Activated CD4-positive, alpha-beta T cell treated with anti-CD3 and anti-CD28 coated beads, Interleukin-2, amount 50 U/mL, for 16 hours (primary cell): ENCODE data around the gene COL23A1.

Source experiments
- DNase-seq: peaks from one replicate; pipeline ENCODE4 v3.0.0-alpha.2; 2020

COL23A1 gene

GRCh38 chr5:178551468-178551867 lies 38.7 kb downstream of the COL23A1 start:
- no peak for DNase-seq

GRCh38 chr5:178551059-178551458 lies 39.1 kb downstream of the COL23A1 start:
- peak; percentile 3 for DNase-seq

- no peak for DNase-seq
Measured at GRCh38 chr5:178548746-178549145, 41.4 kb downstream of the COL23A1 start.

- DNase-seq: no peak
Measured at GRCh38 chr5:178547753-178548415, 42.3 kb downstream of the COL23A1 start.

GRCh38 chr5:178547052-178547666 lies 43.0 kb downstream of the COL23A1 start:
- no peak for DNase-seq

- DNase-seq: no peak
Measured at GRCh38 chr5:178546675-178547033, 43.5 kb downstream of the COL23A1 start.

- no peak for DNase-seq
Measured at GRCh38 chr5:178545941-178546674, 44.1 kb downstream of the COL23A1 start.

GRCh38 chr5:178545176-178545575 lies 45.0 kb downstream of the COL23A1 start:
- no peak for DNase-seq

- no peak for DNase-seq
Measured at GRCh38 chr5:178544166-178544834, 45.9 kb downstream of the COL23A1 start.

GRCh38 chr5:178542455-178542854 lies 47.7 kb downstream of the COL23A1 start:
- DNase-seq: no peak

- no peak for DNase-seq
Measured at GRCh38 chr5:178540526-178540925, 49.7 kb downstream of the COL23A1 start.

GRCh38 chr5:178538741-178539229 lies 51.4 kb downstream of the COL23A1 start:
- no peak for DNase-seq

- DNase-seq: no peak
Measured at GRCh38 chr5:178537467-178538371, 52.5 kb downstream of the COL23A1 start.

- no peak for DNase-seq
Measured at GRCh38 chr5:178536541-178537466, 53.4 kb downstream of the COL23A1 start.

GRCh38 chr5:178535299-178536175 lies 54.7 kb downstream of the COL23A1 start:
- no peak for DNase-seq

- DNase-seq: no peak
Measured at GRCh38 chr5:178533136-178533535, 57.1 kb downstream of the COL23A1 start.

- DNase-seq: no peak
Measured at GRCh38 chr5:178532666-178533065, 57.5 kb downstream of the COL23A1 start.

- no peak for DNase-seq
Measured at GRCh38 chr5:178532236-178532635, 58.0 kb downstream of the COL23A1 start.

- no peak for DNase-seq
Measured at GRCh38 chr5:178531786-178532185, 58.4 kb downstream of the COL23A1 start.

- no peak for DNase-seq
Measured at GRCh38 chr5:178530526-178530925, 59.7 kb downstream of the COL23A1 start.
